Upper lobe of left lung (tissue), 6 donors: Measurements from ENCODE around the gene GATC. TPM values are rescaled to one million over a fixed set of nuclear protein-coding genes. Genes with fewer than 3 reads are reported as not detected.
A peak's percentile ranks its signal among the peaks of the same experiment; 100 is the strongest.

Experiments
- ATAC-seq, 2 donors: fragments of 200-7000 bp; cut with Tn5 transposase; one replicate each; pipeline ENCODE4 v1.9.1; 2022; ENCODE audit warnings: mild to moderate bottlenecking in 2 of 2, moderate library complexity in 2 of 2; ENCODE audit not compliant: low FRiP score in 2 of 2
- DNase-seq, 2 donors: peaks; one replicate each; pipeline ENCODE4 v3.0.0-alpha.2; 2019 to 2020
- H3K27ac ChIP-seq, 4 donors: fragments of 200-600 bp; sonication (generic); one replicate each; pipeline ENCODE4 v1.5.1; 2016 to 2019
- H3K27me3 ChIP-seq, 4 donors: fragments of 200-600 bp; sonication (generic); one replicate each; pipeline ENCODE4 v1.5.1; 2017 to 2019
- H3K36me3 ChIP-seq, 4 donors: fragments of 200-600 bp; sonication (generic); one replicate each; pipeline ENCODE4 v1.5.1; 2016 to 2019
- H3K4me1 ChIP-seq, 4 donors: fragments of 200-600 bp; sonication (generic); one replicate each; pipeline ENCODE4 v1.5.1; 2018 to 2019
- H3K4me3 ChIP-seq, 4 donors: fragments of 200-600 bp; sonication (generic); one replicate each; pipeline ENCODE4 v1.5.1; 2017 to 2019; ENCODE audit warnings: mild to moderate bottlenecking in 2 of 4, moderate library complexity in 1 of 4
- H3K9me3 ChIP-seq, 4 donors: fragments of 200-600 bp; sonication (generic); one replicate each; pipeline ENCODE4 v1.5.1; 2018 to 2019
- CTCF ChIP-seq, 6 experiments: fragments of 450-650 bp in 4 of 6; fragments of 200-600 bp in 2 of 6; sonication (generic) in 2 of 6; IDR thresholded peaks; one replicate each; pipeline ENCODE4 v1.5.1; 2016 to 2019; ENCODE audit warnings: antibody characterized with exemption in 6 of 6
- EP300 ChIP-seq, 4 donors: sonication (generic); formaldehyde crosslinking; IDR thresholded peaks; one replicate each; pipeline ENCODE4 v1.5.1; 2017; ENCODE audit warnings: antibody characterized with exemption in 4 of 4, control low read depth in 2 of 4
- POLR2A ChIP-seq, 4 donors: fragments of 450-650 bp; IDR thresholded peaks; one replicate each; pipeline ENCODE4 v1.5.1; 2016 to 2017; ENCODE audit warnings: antibody characterized with exemption in 4 of 4, mild to moderate bottlenecking in 2 of 4
- POLR2AphosphoS5 ChIP-seq, 2 donors: sonication (generic); formaldehyde crosslinking; IDR thresholded peaks; one replicate each; pipeline ENCODE4 v1.5.1; 2017; ENCODE audit warnings: antibody characterized with exemption in 2 of 2
- WGBS, 2 donors: methylation state at CpG; one replicate each; pipeline ENCODE4 v1.1.5; 2017 to 2018; 5-methylcytosine and 5-hydroxymethylcytosine counted together
- total RNA-seq, 6 donors: library from RNA; depleted of rRNA in 4 of 6; stranded (reverse); fragments of >200 nt in 4 of 6; gene quantifications; one replicate each; pipeline versions ENCODE4 v1.1.0 to v1.2.1, GENCODE V29; 2016 to 2021
- donor health status: DM: no; HTN: no; CAD: no; lungs with moderate emphysema.
- donor health status: DM: no; HTN: yes; CAD: no; lungs with severe emphysema.

The GATC gene
- total RNA-seq, 6 donors from 2014 or later, result 11.8 to 35.6 (median 22.5) TPM

GRCh38 chr12:120412421-120412820, 33.8 kb upstream of the GATC start:
- H3K27me3 ChIP-seq, result no peaks in the 10 kb centered on the region
- H3K4me3 ChIP-seq, result no peak overlapping the region
- no peak for ATAC-seq
- no peaks in the 10 kb centered on the region for H3K36me3 ChIP-seq
- H3K27ac ChIP-seq, result no peak overlapping the region
- no peaks in the 10 kb centered on the region for H3K9me3 ChIP-seq
- DNase-seq, result no peak
- 87 to 89% methylated on average over 7 of the region's 7 CpGs for WGBS, 2 donors
- TF ChIP-seq CTCF (IDR thresholded peaks at IDR 0.05), result no peak
- no peak for TF ChIP-seq POLR2AphosphoS5 (IDR thresholded peaks at IDR 0.05)
- TF ChIP-seq POLR2A (IDR thresholded peaks at IDR 0.05), result no peak
- TF ChIP-seq EP300 (IDR thresholded peaks at IDR 0.05), result no peak
- no peaks in the 10 kb centered on the region for H3K4me1 ChIP-seq

DNA sequence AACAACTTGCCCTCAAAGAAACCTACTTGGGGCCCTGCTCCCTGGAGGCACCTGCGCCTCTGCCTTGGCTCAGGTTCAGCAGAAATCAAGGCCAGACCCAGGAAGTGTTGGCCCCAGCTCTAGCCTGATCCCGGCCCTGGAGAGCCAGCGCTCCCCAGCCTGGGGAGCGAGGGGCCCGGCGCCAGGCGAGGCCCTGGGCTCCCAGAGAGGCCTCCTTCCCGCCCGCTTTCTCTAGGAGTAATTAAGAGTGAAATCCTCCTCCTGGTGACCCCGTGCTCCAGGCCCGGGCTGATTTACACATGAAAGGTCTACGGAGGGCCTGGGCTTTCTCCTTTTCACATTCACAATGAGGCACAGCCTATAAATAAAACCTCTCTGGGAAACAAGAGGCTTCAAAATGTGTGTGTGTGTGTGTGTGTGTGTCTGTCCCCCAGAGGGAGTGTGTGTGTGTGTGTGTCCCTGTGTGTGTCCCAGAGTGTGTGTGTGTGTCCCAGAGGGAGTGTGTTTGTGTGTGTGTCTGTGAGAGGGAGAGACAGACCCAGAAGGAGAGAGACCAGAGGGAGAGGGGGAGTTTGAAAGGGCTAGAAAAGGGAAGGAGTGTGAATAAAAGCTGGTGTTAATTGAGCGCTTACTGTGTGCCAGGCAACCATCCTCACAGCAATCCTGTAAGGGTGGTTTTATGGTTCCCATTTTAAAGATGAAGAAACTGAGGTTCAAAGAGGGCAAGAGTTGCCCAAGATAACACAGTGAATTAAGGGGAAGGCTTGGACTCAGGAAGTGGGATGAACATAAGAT, 32.1 kb upstream of the GATC start:
- peak; percentile 28 to 43 for DNase-seq
- no peak overlapping the region for H3K27ac ChIP-seq
- H3K36me3 ChIP-seq, result no peaks in the 10 kb centered on the region
- H3K4me3 ChIP-seq, result no peak overlapping the region
- no peaks in the 10 kb centered on the region for H3K27me3 ChIP-seq
- WGBS, 2 donors, result 59 to 72% methylated on average over 13 of the region's 13 CpGs
- no peaks in the 10 kb centered on the region for H3K9me3 ChIP-seq
- peak in 1 of 2 donors; percentile 26 for ATAC-seq
- H3K4me1 ChIP-seq, result no peaks in the 10 kb centered on the region
- no peak for TF ChIP-seq POLR2AphosphoS5 (IDR thresholded peaks at IDR 0.05)
- no peak for TF ChIP-seq EP300 (IDR thresholded peaks at IDR 0.05)
- no peak for TF ChIP-seq CTCF (IDR thresholded peaks at IDR 0.05)
- no peak for TF ChIP-seq POLR2A (IDR thresholded peaks at IDR 0.05)

- Histone ChIP-seq H3K27me3 (no peaks in the 10 kb centered on the region), H3K4me1 (no peaks in the 10 kb centered on the region), H3K36me3 (no peaks in the 10 kb centered on the region), H3K27ac (no peak overlapping the region), H3K9me3 (no peaks in the 10 kb centered on the region), H3K4me3 (no peak overlapping the region)
- TF ChIP-seq EP300 (IDR thresholded peaks at IDR 0.05) (no peak), CTCF (IDR thresholded peaks at IDR 0.05) (no peak), POLR2A (IDR thresholded peaks at IDR 0.05) (no peak), POLR2AphosphoS5 (IDR thresholded peaks at IDR 0.05) (no peak)
- WGBS, 2 donors, result 74 to 81% methylated on average over 7 of the region's 7 CpGs
- ATAC-seq, result no peak
- DNase-seq, result no peak
These were observed 29.6 kb upstream of the GATC start for GRCh38 chr12:120416490-120417216.

GRCh38 chr12:120417917-120418580, 28.2 kb upstream of the GATC start:
- WGBS, 2 donors, result 90 to 95% methylated on average over 4 of the region's 4 CpGs
- Histone ChIP-seq H3K9me3 (no peaks in the 10 kb centered on the region), H3K27me3 (no peaks in the 10 kb centered on the region), H3K4me1 (no peaks in the 10 kb centered on the region), H3K4me3 (no peak overlapping the region), H3K36me3 (no peaks in the 10 kb centered on the region), H3K27ac (no peak overlapping the region)
- TF ChIP-seq POLR2A (IDR thresholded peaks at IDR 0.05), result no peak
- TF ChIP-seq CTCF (IDR thresholded peaks at IDR 0.05), result no peak
- TF ChIP-seq EP300 (IDR thresholded peaks at IDR 0.05), result no peak
- no peak for TF ChIP-seq POLR2AphosphoS5 (IDR thresholded peaks at IDR 0.05)
- DNase-seq (no peak), ATAC-seq (no peak)
